GM12878 (cell line): Measurements from ENCODE around the gene EME2. TPM values are rescaled to one million over a fixed set of nuclear protein-coding genes. Genes with fewer than 3 reads are reported as not detected.

Experiments
- ATAC-seq: fragments of 200-7000 bp; cut with Tn5 transposase; 3 replicates; pipeline ENCODE4 v1.9.1; 2020; ENCODE audit warnings: mild to moderate bottlenecking, moderate library complexity
- BruUV-seq: library from RNA; stranded (reverse); fragments of 400-500 nt; replicated peaks from 2 replicates; lab custom pipeline; 2021; lab: Mats Ljungman, UMichigan
- CTCF ChIA-PET: fragments of 300-600 bp; sonication (Branson Sonifier 250); formaldehyde crosslinking; extraction: SDS; loops from one replicate; lab custom pipeline; 2021; ENCODE audit warnings: inconsistent platforms; lab: Yijun Ruan, JAX
- POLR2A ChIA-PET: fragments of 350-600 bp; formaldehyde crosslinking; extraction: SDS; loops from one replicate; lab custom pipeline; 2021; ENCODE audit warnings: inconsistent platforms; lab: Charles Lee
- RAD21 ChIA-PET: fragments of 300-600 bp; sonication (Branson Sonifier 250); formaldehyde crosslinking; loops from one replicate; lab custom pipeline; 2023; ENCODE audit warnings: antibody characterized with exemption; ENCODE audit not compliant: unreplicated experiment; lab: Charles Lee
- SMC1A ChIA-PET: fragments of 300-600 bp; sonication (Branson Sonifier 250); formaldehyde crosslinking; loops from one replicate; lab custom pipeline; 2023; ENCODE audit not compliant: unreplicated experiment, uncharacterized antibody; lab: Charles Lee
- DNase-seq: peaks from one replicate; pipeline ENCODE4 v3.0.0-alpha.2; 2011; ENCODE audit warnings: low read depth, low spot score
- FAIRE-seq: peaks from 3 replicates; lab custom pipeline; 2011; peaks lifted over from hg19 to GRCh38; lab: Jason Lieb, UNC
- H2AFZ ChIP-seq: 2 replicates; pipeline ENCODE4 v1.6.0; 2011; ENCODE audit warnings: low read depth, low read length, control low read depth; ENCODE audit not compliant: control insufficient read depth
- H3K27ac ChIP-seq: 2 replicates; pipeline ENCODE4 v1.5.1; 2011; ENCODE audit warnings: control low read depth; ENCODE audit not compliant: control insufficient read depth, insufficient read depth
- H3K27me3 ChIP-seq, 2 experiments: replicated peaks in 1 of 2; 2 replicates each; pipeline versions ENCODE4 v1.6.0 to v1.6.1; 2011; ENCODE audit warnings: low read length in 1 of 2; ENCODE audit not compliant: control insufficient read depth in 2 of 2, insufficient read depth in 2 of 2
- H3K36me3 ChIP-seq, 2 experiments: 2 replicates each; pipeline ENCODE4 v1.5.1; 2011; ENCODE audit warnings: low read length in 1 of 2; ENCODE audit not compliant: control insufficient read depth in 2 of 2, insufficient read depth in 2 of 2
- H3K4me1 ChIP-seq: 2 replicates; pipeline ENCODE4 v1.6.1; 2011; ENCODE audit warnings: mild to moderate bottlenecking, low read length, moderate library complexity, mixed read lengths; ENCODE audit not compliant: control insufficient read depth, insufficient read depth
- H3K4me2 ChIP-seq: 2 replicates; pipeline ENCODE4 v1.6.0; 2011; ENCODE audit warnings: control low read depth; ENCODE audit not compliant: control insufficient read depth, insufficient read depth
- H3K4me3 ChIP-seq: fragments of 200-600 bp; sonication (generic); 2 replicates; pipeline ENCODE4 v1.5.1; 2016
- H3K79me2 ChIP-seq: 2 replicates; pipeline ENCODE4 v1.6.0; 2011; ENCODE audit warnings: low read length; ENCODE audit not compliant: control insufficient read depth, insufficient read depth
- H3K9ac ChIP-seq: 2 replicates; pipeline ENCODE4 v1.8.0; 2011; ENCODE audit warnings: low read length, control low read depth, mixed read lengths; ENCODE audit not compliant: control insufficient read depth, insufficient read depth
- H3K9me3 ChIP-seq: replicated peaks from 3 replicates; pipeline ENCODE4 v1.5.1; 2011; ENCODE audit warnings: mild to moderate bottlenecking, low read length; ENCODE audit not compliant: control insufficient read depth, insufficient read depth
- H4K20me1 ChIP-seq: 2 replicates; pipeline ENCODE4 v1.6.0; 2011; ENCODE audit not compliant: control insufficient read depth, insufficient read depth
- BMI1 ChIP-seq: fragments of 450-650 bp; IDR thresholded peaks from 2 replicates; pipeline ENCODE4 v1.6.1; 2016; ENCODE audit warnings: mild to moderate bottlenecking, moderate library complexity, borderline replicate concordance
- JUND ChIP-seq: IDR thresholded peaks from 2 replicates; pipeline ENCODE4 v1.6.1; 2012; ENCODE audit warnings: low read depth, mild to moderate bottlenecking, low read length, improper control_type of control experiment, moderate library complexity
- MEF2B ChIP-seq: fragments of 450-650 bp; IDR thresholded peaks from 2 replicates; pipeline ENCODE4 v1.6.1; 2018; ENCODE audit warnings: mild to moderate bottlenecking, moderate library complexity; ENCODE audit not compliant: partially characterized antibody, poor library complexity, severe bottlenecking
- MYB ChIP-seq: fragments of 150-350 bp; IDR thresholded peaks from 2 replicates; pipeline ENCODE4 v1.6.1; 2014; ENCODE audit warnings: mild to moderate bottlenecking, low read depth, low read length, borderline replicate concordance
- PML ChIP-seq: IDR thresholded peaks from 2 replicates; pipeline ENCODE4 v1.6.1; 2012; ENCODE audit warnings: low read length, inconsistent platforms
- PRDM15 ChIP-seq: fragments of 450-650 bp; formaldehyde crosslinking; IDR thresholded peaks from 2 replicates; pipeline ENCODE4 v1.4.0; 2020; ENCODE audit warnings: mild to moderate bottlenecking, moderate library complexity
- RUNX3 ChIP-seq: IDR thresholded peaks from 2 replicates; pipeline ENCODE4 v1.6.1; 2012; ENCODE audit warnings: low read length, inconsistent platforms
- SUZ12 ChIP-seq: fragments of 200-600 bp; sonication (generic); IDR thresholded peaks from one replicate; pipeline ENCODE4 v1.6.1; 2018; ENCODE audit warnings: antibody characterized with exemption, mild to moderate bottlenecking; ENCODE audit not compliant: unreplicated experiment
- YY1 ChIP-seq: IDR thresholded peaks from 2 replicates; pipeline ENCODE4 v1.6.1; 2011; ENCODE audit warnings: low read depth, mild to moderate bottlenecking, low read length
- ZNF274 ChIP-seq: IDR thresholded peaks from one replicate; pipeline ENCODE4 v1.8.0; 2011; ENCODE audit not compliant: insufficient read length, insufficient read depth
- WGBS: methylation state at CpG from one replicate; pipeline ENCODE4 v1.1.6; 2016; ENCODE audit warnings: low lambda C conversion rate; ENCODE audit not compliant: insufficient replicate concordance, insufficient coverage; ENCODE audit errors: missing lambda C conversion rate; 5-methylcytosine and 5-hydroxymethylcytosine counted together
- in situ Hi-C: fragments of 300-500 bp; cut with MboI; formaldehyde crosslinking; loops from 9 replicates; pipeline ENCODE4 v1.14.3; 2018; ENCODE audit warnings: mixed read lengths
- intact Hi-C: fragments of 100-400 bp; cut with micrococcal nuclease; formaldehyde crosslinking; loops from one replicate; pipeline ENCODE4 v1.14.2; 2022; ENCODE audit not compliant: unreplicated experiment
- polyA plus RNA-seq, 11 experiments: library from polyadenylated mRNA; depleted of rRNA in 4 of 11; unstranded in 6 of 11; stranded (reverse) in 5 of 11; fragments of >200 nt; fragmentation: Nextera tagmentation in 4 of 11; fragmentation: Illumina TruSeq in 1 of 11; extraction: Ambion mirVana in 4 of 11; extraction: Trizol in 1 of 11; gene quantifications; 1 replicate in 1 of 11; 2 replicates in 10 of 11; pipeline versions ENCODE4 v1.2.1 to v1.2.3, GENCODE V29; 2011 to 2016; ENCODE audit warnings: inconsistent platforms in 2 of 11, missing spikeins in 2 of 11, low read depth in 1 of 11
- total RNA-seq, 4 experiments: library from RNA; depleted of rRNA in 3 of 4; stranded (reverse); fragments of >200 nt in 3 of 4; fragmentation: Illumina TruSeq in 1 of 4; extraction: Trizol in 1 of 4; gene quantifications; 2 replicates each; pipeline versions ENCODE4 v1.2.1 to v1.2.3, GENCODE V29; 2013 to 2021

The EME2 gene
- total and polyA plus RNA-seq, 10 of the 15 experiments (the other 5 are each of a cell fraction or from before 2014, with no cell fraction given), result 0.29 to 16.9 (median 4.1) TPM

DNA sequence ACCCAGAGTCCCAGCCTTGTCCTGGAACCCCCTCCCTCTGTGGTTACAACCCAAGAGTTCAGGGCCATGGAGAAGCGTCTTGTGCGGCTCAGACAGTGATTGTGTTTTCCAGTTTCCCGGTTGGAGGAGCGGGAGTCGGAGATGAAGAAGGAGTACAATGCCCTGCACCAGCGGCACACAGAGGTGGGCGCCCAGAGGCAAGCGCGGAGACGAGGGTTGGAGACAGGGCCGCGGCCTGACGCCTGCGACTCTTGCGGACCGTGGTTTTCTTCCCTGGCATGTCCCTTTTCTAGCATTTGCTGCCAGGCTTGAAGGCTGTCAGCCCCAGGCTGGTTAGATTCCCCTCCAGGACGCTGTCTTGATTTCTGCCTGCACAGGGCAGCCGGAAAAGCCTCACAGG lies 43.6 kb upstream of the EME2 start:
- POLR2A ChIA-PET, result no interaction called here
- Histone ChIP-seq H3K79me2 (no peaks in the 10 kb centered on the region; the same call in none of the 2 replicates), H4K20me1 (no peaks in the 10 kb centered on the region; the same call in 1 of the 2 replicates), H3K4me3 (no peak overlapping the region), H3K27ac (no peak overlapping the region), H3K4me1 (no peaks in the 10 kb centered on the region), H2AFZ (no peak overlapping the region), H3K9ac (no peak overlapping the region), H3K4me2 (no peak overlapping the region), H3K9me3 (no peaks in the 10 kb centered on the region; the same call in 2 of the 3 replicates), H3K27me3 (no peaks in the 10 kb centered on the region), H3K36me3 (peaks cover 9 to 36% of the 10 kb centered on the region in 2 experiments)
- SMC1A ChIA-PET, result no interaction called here
- in situ Hi-C loops (no loop called here), intact Hi-C loops (no loop called here)
- TF ChIP-seq PRDM15 (CRISPR knock-in tag) (no peak), ZNF274 (no peak), BMI1 (no peak), YY1 (no peak), JUND (no peak), PML (no peak), MEF2B (no peak), SUZ12 (no peak), RUNX3 (no peak), MYB (no peak)
- CTCF ChIA-PET, result no interaction called here
- RAD21 ChIA-PET, result no interaction called here
- DNase-seq, result no peak
- no peak for ATAC-seq
- BruUV-seq, result no TSS peak
- 97% methylated on average over 18 of the region's 18 CpGs for WGBS
- no peak for FAIRE-seq
